Activated gamma-delta T cell treated with anti-CD3 and anti-CD28 coated beads, Interleukin-2, amount 50 U/mL, for 16 hours (primary cell): Measurements from ENCODE around the gene CDK9.

Source experiments
- DNase-seq: peaks from one replicate; pipeline ENCODE4 v3.0.0-alpha.2; 2020; ENCODE audit warnings: low read depth

CDK9 gene

GRCh38 chr9:127803507-127804352, 17.9 kb downstream of the CDK9 start:
- no peak for DNase-seq

GRCh38 chr9:127805620-127806019, 19.8 kb downstream of the CDK9 start:
- no peak for DNase-seq

DNA sequence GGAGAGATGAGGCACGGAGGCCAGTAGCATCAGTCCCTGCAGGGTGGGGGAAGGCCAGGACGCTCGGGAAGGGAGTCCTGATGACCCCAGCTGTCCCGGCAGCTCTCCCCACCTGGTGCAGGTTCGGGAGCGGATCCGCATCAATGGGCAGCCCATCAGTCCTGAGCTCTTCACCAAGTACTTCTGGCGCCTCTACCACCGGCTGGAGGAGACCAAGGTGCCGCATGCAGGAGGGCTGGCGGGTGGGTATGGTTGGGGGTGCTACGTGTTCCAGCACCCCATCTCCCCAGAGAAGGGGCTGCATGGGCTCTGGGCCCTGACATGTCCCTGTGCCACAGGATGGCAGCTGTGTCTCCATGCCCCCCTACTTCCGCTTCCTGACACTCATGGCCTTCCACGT, 21.0 kb downstream of the CDK9 start:
- no peak for DNase-seq

GRCh38 chr9:127808347-127809001, 22.6 kb downstream of the CDK9 start:
- no peak for DNase-seq

DNA sequence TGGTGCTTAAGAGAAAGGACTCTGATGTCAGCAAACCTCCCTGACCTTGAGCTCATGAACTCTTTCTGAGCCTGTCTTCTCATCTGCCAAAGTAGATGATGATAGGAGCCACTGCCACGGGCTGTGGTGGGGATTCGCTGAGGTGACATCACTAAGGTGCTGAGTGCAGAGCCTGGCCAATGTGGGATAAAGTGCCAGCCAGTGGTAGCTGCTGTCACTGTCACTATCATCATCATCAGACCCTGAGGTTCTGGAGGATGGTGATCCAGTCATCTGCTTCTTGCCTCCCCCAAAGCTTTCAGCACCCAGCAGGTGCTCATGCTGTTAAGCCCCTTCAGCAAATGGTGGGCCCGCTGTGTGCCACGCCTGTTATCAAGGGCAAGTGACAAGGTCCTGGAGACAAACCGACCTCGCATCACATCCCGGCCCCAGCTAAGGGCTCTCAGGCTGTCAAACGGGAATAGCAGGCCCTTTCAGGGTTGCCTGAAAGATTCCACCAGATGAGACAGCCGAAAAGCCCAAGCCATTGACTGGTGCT, 23.2 kb downstream of the CDK9 start:
- DNase-seq, result no peak

- no peak for DNase-seq
These were observed 23.9 kb downstream of the CDK9 start for GRCh38 chr9:127809540-127810377.

DNA sequence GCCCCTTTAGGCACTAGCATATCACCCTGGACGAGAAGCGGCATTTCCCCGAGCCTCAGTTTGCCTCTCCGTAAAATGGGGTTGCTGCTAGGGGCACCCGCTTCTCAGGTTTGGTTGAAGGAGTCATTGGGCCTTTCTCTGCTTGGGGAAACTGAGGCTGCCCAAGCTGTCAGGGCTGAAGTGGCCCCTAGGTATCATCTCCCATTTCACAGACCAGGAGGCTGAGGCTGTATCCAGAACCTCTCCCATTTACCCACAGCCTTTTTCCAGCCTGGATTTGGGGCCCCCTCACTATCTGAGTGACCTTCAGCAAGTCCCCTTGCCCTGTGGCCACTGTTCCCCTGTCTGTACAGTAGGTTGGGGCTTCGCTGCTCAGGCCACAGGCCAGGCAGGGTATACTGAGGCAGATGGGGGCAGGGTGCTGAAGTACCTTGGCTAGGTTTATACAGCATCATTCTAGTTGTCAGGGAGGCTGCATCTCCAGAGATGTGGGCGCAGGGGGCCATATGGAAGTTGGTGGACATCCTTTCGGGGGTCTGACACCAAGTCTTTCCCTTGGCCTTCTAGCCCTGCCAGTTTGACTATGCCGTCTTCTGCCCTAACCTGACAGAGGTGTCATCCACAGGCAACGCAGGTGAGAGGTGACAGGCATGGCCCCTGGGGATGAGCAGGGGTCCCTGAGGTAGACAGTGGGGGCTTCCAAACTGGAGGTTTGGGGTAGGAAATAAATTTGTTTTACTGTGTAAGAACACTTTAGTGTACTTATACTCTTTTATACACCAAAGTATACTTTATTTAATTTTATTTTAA, 24.7 kb downstream of the CDK9 start:
- DNase-seq, result no peak

DNA sequence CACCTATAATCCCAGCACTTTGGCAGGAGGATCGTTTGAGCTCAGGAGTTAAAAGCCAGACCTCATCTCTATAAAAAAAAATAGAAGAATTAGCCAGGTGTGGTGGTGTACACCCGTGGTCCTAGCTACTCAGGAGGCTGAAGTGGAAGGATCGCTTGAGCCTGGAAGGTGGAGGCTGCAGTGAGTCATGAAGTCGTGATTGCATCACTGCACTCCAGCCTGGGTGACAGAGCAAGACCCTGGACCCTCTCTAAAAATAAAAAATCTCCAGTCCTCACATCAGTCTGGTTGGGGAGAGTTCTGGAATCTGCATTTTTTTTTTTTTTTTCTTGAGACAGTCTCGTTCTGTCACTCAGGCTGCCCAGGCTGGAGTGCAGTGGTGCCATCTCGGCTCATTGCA, 26.2 kb downstream of the CDK9 start:
- no peak for DNase-seq

DNA sequence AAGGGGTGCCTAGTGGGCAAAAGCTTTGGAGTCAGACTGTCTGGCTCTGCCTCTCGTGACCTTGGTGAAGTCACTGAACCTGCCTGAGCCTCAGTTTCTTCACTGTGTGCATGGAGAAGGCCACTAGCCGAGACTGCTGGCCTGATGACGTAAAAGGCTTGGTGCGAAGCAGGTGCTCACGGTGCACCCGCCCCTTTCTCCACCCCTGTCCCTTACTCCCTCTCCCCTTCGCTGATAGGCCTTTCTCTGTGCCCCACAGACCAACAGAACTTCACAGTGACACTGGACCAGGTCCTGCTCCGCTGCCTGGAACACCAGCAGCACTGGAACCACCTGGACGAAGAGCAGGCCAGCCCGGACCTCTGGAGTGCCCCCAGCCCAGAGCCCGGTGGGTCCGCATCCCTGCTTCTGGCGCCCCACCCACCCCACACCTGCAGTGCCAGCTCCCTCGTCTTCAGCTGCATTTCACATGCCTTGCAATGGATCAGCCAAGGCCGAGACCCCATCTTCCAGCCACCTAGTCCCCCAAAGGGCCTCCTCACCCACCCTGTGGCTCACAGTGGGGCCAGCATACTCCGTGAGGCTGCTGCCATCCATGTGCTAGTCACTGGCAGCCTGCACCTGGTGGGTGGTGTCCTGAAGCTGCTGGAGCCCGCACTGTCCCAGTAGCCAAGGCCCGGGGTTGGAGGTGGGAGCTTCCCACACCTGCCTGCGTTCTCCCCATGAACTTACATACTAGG, 27.3 kb downstream of the CDK9 start:
- no peak for DNase-seq

GRCh38 chr9:127813686-127814226, 27.9 kb downstream of the CDK9 start:
- no peak for DNase-seq

DNA sequence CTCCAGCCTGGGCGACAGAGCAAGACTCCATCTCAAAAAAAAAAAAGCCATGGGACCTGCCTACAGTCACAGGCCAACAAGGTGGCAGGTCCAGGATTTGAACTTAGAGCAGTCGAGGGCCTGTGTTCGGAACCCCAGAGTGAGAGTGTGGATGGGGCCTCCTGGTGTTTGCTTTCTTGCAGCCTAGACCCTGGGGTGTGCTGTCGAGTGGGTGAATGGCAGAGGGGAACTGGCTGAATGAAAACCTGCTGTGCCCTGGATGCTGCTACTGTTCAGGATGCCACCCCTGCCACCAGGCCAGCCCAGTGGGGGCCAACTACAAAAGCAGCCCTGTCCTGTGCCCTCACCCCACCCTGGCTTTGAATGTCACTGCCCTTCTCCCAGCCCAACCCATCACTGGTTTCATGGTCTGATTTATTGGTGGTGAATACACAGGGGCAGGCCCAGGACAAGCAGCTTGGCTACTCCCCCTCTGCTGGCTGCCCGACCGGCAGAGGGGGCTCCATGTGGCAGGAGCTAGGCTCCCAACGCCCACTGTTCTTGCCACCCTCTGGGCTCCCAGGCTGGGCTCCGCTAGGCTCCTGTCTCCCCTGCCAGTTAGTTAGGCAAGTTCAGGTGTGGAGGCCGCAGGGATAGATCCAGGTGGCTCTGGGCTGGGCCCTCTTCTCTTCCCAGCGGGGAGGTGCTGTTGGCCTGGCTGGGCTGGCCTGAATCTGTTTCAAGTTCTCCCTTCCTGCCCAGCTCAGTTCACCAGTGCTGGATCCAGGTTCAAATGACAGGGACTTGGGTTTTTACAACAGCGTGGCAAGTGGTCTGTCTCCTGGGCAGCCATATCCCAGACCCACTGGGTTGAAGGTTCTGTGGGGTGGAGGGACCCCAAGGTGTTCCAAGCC, 29.0 kb downstream of the CDK9 start:
- no peak for DNase-seq

- DNase-seq, result no peak
These were observed 29.9 kb downstream of the CDK9 start for GRCh38 chr9:127815512-127816361.

DNA sequence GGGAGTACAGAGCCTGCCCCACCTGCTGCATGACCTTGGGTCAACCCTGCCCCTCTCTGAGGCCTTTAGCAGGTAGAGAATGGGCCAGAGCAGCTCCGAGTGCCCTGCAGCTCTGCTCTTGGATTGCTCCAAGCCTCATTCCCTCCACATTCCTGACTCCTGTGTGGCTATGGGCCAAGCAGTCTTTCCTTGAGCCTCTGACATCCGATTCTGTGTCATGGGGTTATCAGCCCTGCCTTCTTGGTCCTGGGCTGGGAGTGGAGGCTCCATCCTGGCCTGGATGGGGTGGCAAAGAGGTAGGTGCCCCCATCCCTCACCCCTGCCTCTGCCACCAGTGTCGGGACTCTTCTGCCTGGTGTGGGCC, 30.5 kb downstream of the CDK9 start:
- DNase-seq, result no peak

GRCh38 chr9:127816728-127817127, 30.9 kb downstream of the CDK9 start:
- DNase-seq, result no peak

GRCh38 chr9:127817881-127818434, 32.1 kb downstream of the CDK9 start:
- DNase-seq, result no peak

- no peak for DNase-seq
These were observed 32.7 kb downstream of the CDK9 start for GRCh38 chr9:127818574-127818973.

DNA sequence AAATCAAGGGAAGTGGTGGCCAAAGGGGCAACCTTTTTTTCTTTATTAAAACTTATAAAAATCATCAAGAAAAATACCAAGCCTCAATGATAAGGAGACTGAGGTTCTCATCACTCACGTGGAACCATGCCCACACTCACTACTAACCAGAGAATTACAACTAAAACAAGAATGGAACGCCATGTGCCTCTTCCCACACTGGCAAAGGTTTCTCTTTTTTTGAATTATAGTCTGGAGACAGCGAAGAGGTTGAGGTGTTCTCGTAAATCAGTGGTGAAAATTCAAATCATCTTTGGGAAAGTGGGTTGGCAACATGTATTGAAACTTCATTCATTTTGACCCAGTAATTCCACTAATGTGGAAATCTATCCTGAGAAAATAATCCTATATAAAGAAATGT, 36.3 kb downstream of the CDK9 start:
- DNase-seq, result no peak

GRCh38 chr9:127825319-127826051, 39.7 kb downstream of the CDK9 start:
- DNase-seq, result no peak
